Frontal cortex (tissue), 4 donors: Measurements from ENCODE around the gene DROSHA. TPM values are rescaled to one million over a fixed set of nuclear protein-coding genes. Genes with fewer than 3 reads are reported as not detected.
"Not testable (repeated sequence)": the region's sequence is repeated elsewhere in the genome, so short reads cannot be mapped to it uniquely, and the experiment has no call there.

Experiments used
- DNase-seq, 2 donors: peaks; one replicate each; pipeline ENCODE4 v3.0.0; 2012; ENCODE audit warnings: low spot score in 2 of 2
- FAIRE-seq: peaks from 2 replicates; lab custom pipeline; 2012; peaks lifted over from hg19 to GRCh38; lab: Jason Lieb, UNC
- total RNA-seq: library from RNA; depleted of rRNA; stranded (reverse); fragments of >200 nt; gene quantifications from one replicate; pipeline ENCODE4 v1.2.3, GENCODE V29; 2014
- donor health status: control.
- donor health status: control.
- donor health status: control.

DROSHA gene
- total RNA-seq, 1 donor from 2014 or later: 59.5 TPM

DNA sequence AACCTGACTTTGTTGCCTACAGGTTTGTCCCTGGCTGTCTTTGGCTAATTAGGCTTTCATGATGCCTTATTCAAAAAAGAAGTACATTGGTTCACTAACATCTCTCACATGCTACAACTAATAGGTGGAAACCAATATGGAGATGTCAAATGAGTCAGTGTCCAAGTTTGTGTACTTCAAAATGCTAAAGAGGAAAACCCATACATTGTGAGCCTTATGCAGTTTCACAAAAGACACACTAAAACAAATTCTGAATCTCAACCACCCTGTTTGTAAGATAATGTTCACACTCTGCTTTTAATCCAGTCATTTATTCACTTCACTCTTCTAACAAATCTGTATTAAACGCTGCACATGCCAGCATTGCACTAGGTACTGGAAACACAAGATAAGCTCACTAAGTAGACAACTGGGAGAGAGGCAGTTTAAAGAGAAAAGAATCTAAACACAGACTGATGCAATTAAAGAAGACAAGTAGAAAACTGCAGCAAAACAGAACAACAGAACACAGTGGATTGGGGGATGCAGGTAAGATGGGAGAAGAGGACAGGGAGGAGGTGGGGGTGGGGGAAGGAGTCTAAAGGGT lies 104.1 kb downstream of the DROSHA start:
- FAIRE-seq (no peak), DNase-seq (no peak)

DNA sequence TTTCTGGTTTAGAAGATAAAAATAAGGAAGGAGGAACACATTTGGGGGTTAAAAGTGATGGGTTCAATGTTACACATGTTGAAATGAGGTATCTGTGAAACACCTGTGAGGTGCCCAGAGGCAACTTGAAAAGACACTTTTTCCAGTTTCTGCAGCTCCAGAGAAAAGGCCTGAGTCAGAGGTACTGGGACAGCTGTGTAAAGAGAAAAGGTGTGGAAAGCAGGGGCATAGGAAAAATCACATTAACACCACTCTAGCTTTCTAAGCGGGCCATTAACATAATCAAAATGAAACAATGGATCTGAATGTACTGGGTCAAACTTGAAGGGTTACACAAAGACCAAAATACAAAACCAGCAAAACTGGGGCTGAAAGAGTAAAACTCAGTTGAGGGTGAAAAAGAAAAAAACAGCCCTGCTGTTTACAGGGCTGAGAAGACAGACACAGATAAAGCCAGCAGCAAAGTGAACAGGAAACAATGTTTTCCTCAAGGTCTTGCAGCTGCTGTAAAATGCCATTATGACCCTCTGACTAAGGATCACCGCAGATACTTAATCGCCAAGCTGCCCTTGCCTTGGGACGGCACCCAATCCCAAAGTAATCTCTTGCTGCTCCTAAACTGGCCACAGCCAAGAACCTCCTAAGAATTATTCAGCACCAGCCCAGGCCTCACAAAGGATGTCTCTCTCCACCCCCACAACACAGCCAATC lies 104.7 kb downstream of the DROSHA start:
- DNase-seq (no peak), FAIRE-seq (no peak)

DNA sequence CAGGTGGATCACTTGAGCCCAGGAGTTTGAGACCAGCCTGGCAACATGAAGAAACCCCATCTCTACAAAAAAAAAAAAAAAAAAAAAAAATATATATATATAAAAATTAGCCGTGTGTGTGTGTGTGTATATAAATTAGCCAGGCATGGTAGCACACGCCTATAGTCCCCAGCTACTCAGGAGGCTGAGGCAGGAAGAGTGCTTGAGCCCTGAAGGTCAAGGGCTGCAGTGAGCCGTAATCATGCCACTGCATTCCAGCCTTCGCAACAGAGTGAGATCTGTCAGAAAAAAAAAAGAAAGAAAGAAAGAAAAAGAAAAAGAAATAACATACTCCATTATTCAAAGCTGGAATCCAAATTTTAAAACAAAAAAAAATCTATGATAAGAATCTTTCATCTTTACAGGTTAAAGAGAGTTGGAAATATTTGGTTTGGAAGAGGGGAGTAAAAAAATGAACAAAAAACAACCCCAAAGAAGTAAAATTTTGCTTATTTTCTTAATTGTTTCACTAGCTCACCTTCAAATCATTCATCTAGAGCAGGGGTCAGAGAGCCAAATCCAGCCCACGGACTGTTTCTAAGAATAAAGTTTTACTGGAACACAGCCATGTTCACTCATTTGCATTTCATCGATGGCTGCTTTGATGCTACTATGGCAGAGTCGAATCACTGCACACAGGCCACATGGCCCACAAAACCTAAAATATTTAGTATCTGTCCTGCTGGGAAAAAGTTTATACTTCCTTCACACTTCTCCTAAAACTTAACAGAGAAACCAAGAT lies 109.9 kb downstream of the DROSHA start:
- no peak for FAIRE-seq

DNA sequence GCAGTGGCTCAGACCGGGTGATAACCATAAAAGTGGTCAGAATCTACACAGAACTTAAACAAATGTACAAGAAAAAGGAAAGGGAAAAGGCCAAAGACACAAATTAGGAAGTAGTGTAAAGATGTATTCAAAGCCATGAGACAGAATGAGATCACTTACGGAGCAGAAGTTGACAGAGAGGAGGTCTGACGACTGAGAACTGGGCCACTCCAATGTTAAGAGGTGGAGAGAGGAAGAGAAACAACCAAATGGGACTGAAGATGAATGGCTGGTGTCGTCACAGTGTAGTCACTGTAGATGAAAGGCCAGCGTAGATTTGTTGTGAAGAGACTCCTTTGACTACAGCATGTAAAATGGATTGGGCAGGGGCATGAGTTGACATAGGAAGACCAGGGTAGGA lies 114.4 kb downstream of the DROSHA start:
- FAIRE-seq (no peak), DNase-seq (no peak)

More for the DNA sequence above, 109.9 kb downstream of the DROSHA start:
- no peak for DNase-seq

DNA sequence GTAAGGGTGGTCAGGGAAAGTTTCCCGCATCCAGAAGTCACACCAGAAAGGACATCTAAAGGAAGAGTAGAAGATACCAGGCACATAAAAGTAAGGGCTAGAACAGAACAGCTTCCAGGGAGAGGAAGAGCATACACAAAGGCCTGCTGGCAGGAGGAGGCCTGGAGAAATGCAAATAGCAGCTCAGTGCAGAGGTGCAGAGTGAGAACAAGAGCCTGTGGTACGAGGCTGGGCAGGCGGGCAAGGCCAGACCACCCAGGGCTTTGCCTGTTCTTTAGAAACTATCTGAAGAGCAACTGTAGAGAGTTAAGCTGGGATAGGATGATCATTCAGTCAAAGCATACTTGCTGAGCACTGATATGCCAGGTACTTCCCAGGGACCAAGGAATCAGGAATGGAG lies 115.3 kb downstream of the DROSHA start:
- FAIRE-seq: no peak
- no peak for DNase-seq

DNA sequence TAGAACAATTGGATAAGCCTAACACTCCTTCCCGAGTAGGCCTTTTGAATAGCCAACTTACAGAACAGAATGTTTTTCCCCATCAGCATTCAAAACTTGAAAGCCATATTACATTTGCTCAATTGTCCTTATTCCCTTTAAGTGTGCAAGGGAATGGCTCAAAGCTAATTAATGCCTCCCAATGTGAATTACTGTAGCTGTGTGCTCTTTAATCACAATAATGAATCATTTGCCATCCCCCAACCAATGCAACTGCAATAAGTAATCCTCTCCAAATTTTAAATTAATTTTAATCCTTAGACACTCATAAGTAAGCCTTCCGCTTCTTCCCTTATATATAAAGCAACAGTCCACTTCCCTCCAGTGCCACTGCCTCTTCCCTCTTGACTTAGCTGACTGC lies 115.9 kb downstream of the DROSHA start:
- no peak for DNase-seq
- no peak for FAIRE-seq

DNA sequence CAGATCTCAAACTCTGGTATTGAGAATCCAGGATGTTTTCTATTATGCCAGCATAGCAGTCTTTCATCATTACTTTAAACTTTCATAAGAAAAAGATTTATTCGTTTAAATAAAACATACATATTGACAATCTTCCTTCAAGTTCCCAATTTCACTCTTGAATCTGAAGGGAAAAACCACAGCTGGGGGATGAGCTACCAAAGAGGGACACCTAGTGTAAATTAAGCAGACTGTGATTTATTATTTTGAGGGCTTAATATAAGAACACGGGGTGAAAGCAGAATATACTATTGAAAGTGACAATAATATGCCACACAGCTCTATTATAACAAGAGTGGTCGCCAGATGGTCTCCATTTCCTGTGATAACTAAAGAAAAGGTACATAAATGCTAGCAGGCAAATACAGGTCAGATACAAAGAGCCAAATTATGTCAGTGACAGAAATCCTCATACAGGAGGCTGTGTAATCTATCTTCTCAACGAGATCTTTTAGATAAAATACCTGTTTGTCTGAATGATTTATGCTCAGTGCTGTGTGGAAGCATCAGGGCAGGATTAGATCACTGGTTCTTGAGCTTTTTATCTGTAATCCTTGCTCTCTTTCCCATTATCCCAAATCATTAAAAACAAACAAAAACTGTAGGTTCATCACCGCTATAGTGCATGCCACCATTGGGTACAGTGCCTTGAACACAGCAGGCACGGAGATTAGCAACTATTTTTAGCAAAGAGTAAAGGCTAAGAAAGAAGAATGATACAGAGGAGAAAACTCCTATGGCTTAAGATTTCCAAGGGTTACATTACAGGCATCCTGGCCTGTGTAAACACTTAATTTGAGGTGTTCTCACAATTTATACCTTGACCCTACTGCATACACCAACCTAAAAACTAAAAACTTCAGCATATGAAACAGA lies 116.6 kb downstream of the DROSHA start:
- FAIRE-seq (no peak), DNase-seq (no peak)

DNA sequence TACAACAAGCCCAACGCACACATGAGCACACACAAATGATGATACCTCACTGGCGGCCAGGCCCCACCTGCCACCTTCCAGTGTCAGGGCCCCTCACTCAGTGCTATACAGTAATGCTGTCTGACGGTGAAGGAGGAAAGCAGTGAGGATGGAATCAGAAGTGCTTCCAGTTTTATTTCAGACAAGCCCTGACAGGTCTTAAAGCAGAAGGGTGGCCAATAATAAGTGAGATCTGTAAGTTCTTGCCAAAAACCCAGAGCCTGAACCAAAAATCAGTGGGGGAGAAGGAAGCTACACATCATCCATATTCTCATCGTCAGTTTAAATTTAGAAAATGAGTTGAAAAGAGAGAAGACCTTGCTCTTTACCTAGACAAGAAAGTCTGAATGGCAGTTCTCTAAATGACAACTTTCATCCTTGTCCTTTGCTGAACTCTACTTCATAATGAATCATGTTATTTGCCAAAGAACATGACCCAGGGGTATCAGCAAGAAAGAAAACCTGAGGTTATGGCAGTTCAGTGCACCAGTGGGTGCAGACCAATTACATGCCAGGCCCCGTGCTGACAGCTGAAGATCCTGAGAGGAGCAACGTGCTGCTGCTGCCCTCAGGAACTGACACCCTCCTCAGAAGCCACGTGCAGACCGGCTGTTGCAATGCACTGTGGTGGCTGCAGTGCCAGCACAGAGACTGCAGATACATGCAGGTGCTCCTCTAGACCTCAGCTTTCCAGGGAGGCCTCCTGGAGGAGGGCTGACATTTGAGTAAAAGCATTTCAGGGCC lies 118.7 kb downstream of the DROSHA start:
- no peak for FAIRE-seq

DNA sequence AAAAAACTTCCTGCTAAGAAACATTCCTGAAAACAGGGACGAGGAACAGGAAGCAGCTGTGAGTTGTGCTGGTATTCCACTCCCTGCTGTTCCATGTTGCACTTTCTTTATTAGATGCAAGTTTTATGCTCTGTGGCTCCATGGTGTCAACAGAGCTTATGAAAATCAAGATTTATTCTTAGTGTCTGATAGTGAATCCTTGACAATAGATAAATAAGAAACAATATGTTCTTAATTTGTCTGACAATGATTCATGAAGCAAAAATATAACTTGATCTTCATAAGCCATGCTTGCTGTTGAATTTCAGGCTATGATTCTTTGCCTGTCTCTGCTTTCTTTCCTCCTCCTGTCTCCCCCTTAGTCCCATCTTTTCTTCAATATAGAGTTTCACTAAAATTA lies 119.6 kb downstream of the DROSHA start:
- DNase-seq (no peak), FAIRE-seq (no peak)

More for the DNA sequence above, 118.7 kb downstream of the DROSHA start:
- DNase-seq: no peak

DNA sequence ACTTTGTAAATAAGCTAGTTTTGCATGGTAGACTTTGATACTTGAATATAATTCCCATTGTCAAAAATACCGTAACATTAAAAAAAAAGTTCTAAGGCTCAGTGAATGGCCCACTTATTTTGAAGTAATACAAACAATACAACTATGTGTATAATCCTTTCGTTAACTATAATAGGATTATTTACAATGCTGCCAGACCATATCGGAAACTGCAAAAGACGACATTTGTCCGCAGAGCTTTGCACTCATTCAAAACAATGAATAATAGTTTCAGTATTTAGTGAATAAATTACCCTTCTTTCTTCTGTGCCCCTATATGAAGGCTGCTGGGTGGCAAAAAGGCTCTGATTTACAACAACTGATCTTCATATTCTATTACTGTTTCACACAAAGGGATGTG lies 121.8 kb downstream of the DROSHA start:
- DNase-seq (peak in 1 of 2 donors; percentile 31), FAIRE-seq (peak; percentile 98)

DNA sequence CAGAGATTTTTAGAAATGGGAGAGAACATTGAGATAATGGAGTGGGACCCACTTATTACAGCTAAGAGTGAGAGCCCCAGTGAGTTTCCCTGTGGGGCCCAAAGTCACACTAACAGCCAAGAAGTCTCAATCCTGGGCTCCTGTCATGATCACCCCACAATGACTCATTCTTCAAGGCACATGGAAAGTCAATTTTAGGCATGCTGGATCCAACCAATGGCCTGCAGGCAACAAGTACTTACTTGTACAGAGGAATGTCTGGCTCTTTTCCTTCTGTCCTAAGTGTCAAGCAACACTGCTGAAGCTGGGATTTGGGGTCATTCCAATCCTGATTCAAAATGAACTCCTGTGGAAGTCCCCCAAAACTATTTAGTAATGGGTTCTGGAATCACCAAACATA lies 123.1 kb downstream of the DROSHA start:
- FAIRE-seq (no peak), DNase-seq (no peak)

DNA sequence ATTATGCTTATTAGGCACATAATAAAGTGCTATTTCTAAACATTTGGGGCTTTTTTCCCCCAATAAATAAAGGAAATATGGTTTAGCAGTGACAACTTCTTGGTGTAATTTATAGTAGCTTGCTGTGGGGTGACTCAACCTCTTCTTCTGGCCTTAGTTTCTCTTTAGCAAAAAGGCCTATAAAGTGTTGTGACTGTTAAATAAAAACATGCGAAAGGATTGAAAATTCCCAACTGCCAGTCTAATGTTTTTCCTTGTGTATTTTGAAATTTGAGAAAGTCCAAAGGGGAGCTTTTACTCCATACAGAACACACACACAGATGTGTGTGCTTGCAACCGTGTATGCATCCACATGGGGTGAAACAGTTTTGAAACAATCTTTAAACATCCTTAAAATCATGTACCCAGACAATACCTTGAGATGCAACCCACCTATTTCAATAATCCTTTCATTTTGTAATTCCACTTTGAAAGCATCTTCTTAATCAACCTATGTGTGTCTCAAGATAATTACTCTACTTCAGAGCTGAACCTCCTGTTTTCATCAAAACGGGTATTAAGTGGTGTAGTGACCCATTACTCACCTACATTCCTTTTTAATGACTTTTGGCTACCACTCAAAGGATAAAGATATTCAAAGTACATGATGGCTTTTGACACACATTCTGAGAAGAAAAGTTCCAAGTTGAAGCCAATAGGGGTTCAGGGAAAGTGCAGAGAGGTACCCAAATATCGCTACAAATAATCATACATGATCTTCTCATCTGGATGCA lies 123.8 kb downstream of the DROSHA start:
- DNase-seq (no peak), FAIRE-seq (no peak)

DNA sequence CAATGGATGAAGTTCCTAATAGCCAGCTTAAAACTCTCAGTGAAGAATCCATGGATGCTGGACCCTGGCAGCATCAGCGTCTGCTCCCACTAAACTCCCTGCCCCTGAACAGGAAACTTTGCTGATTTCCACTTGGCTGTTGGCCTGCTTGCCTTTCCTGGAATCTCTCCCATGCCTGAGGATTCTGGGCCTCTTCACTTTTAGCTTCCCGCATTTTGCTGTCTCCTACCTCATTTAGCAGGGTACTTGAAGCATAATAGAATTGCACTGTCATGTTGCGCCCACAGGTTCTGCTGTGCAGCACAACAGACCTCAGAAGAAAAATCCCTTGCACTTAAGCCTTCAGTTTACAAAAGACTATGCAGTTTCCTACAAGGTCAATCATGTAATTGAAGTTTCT lies 127.6 kb downstream of the DROSHA start:
- DNase-seq (no peak), FAIRE-seq (no peak)

DNA sequence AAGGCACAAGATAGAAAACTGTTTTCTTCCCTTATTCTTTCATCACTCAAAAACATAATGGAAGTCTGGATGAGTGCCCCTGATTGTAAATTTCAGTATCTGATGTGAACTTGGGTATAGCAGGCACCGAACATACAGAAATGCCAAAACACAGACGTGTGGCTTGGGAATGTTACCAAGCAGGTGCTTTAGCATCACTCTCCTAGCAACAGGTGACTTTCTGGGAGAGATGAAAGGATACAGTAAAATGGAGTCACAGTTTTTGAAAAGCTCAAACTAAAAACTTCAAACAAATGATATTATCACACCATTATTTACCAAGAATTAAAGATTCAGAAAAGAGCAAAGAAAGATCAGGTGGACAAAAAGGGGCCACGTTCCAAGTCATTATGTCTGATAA lies 130.2 kb downstream of the DROSHA start:
- no peak for DNase-seq
- FAIRE-seq: no peak

DNA sequence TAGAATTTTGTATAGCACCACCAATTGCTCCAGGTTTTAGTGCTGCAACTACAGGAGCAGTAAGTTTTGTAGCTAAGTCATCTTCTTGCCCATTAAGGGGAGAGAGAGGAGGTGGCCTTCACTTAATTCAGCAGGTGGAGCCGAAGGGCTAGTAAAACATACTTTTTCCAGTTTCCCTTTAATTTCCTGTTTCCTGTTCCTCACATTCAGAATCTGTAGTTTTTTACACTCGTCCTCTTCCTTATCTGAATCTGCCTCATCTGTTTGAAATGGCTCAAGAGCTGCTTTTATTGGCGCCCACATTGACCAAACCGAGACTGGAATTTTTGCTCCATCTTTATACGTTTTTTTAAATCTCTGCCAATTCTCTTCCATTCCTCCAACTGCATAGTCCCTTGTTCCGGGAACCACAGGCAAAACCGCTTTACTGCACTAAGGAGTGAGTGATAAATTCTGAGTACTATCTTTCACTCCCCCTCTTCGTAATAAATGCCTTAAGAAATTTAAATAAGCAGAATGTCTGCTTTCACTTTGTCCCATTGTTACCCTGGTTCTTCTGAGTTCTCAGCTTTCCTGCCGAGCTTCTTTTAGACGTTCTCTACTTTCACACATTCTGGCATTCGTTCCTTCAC lies 133.9 kb downstream of the DROSHA start:
- no peak for DNase-seq
- no peak for FAIRE-seq

DNA sequence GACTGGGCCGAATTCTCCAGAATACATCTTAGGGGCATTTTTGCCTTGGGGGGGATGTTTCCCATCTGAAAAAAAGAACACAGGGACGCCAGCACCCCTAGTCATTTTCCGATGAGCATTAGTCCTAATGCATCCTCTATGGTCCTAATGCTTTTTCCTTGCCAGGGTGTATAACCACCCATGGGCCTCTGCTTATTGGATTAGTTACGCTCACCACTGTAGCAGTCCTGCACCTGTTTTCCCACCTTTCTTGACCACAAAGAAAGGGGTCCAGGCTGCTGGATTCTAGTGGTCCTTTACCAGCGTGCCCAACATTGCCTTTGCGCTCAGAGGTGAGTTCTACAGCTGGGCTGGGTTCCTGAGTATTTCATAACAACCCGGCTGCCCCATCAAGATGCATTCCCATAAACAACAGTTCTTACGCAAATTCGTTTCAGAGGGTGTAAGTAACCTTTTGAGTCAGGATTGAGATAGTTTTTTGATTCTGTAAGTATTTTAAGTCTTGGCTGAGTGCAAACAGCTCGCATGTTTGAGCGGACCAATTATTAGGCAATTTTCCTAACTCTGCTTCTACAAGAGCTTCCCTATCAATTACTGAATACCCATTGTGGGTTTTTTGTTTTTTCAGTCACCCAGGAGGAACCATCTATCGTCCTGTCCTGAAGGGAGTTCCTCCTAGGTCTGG lies 135.1 kb downstream of the DROSHA start:
- DNase-seq: no peak
- no peak for FAIRE-seq

DNA sequence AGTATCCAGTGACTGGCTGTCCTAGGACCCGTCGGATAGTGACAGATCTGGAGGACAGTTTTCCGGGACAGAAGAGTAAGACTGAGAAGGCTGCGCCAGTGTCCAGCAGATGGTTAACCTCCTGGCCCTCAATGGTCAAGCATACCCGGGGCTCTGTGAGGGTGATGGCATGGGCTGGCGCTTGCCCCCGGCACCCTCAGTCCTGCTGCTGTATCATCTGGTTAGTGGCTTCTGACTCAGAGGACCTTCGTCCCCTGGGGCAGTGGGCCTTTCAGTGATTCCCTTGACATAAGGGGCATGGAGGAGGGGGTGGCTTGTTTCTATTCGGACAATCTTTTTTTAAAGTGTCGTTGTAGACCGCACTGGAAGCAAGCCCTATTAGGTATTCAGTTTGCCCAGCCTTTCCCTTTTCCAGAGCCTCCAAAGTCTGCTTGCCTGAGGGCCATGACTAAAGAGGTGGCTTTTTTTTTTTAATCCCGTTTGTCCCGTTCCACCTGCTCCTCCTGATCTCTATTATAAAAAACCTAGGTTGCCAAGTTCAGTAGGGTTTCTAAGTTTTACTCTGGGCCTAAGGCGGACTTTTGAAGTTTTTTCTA lies 136.3 kb downstream of the DROSHA start:
- FAIRE-seq, DNase-seq: not testable (repeated sequence)
